GM18868 (cell line): ENCODE results near the gene LMBRD2.
"Not testable (repeated sequence)": the region's sequence is repeated elsewhere in the genome, so short reads cannot be mapped to it uniquely, and the experiment has no call there.

ENCODE experiments used
- ATAC-seq: cut with Tn5 transposase; IDR thresholded peaks from one replicate; pipeline ENCODE4 v1.9.1; 2021; ENCODE audit warnings: mild to moderate bottlenecking, moderate library complexity; ENCODE audit not compliant: unreplicated experiment

The LMBRD2 gene

GRCh38 chr5:36151434-36152323 lies at the start of gene LMBRD2, which contains the start of gene SKP2:
TSS of gene LMBRD2 (minus strand) at chr5:36151887. CDS start at chr5:36143349, 8,538 bp downstream.
TSS of gene SKP2 (plus strand) at chr5:36152111. CDS start at chr5:36152263, 152 bp downstream.
- peak; percentile 98 for ATAC-seq

- ATAC-seq: no peak
These were observed 48.8 kb upstream of the LMBRD2 start for GRCh38 chr5:36200513-36200912.

GRCh38 chr5:36199620-36200019 lies 47.9 kb upstream of the LMBRD2 start:
- ATAC-seq: no peak

- ATAC-seq: not testable (repeated sequence)
These were observed 47.1 kb upstream of the LMBRD2 start for GRCh38 chr5:36198783-36199182.

- no peak for ATAC-seq
These were observed 46.6 kb upstream of the LMBRD2 start for GRCh38 chr5:36198281-36198680.

- no peak for ATAC-seq
These were observed 42.1 kb upstream of the LMBRD2 start for GRCh38 chr5:36193746-36194145.

- not testable (repeated sequence) for ATAC-seq
These were observed 32.7 kb upstream of the LMBRD2 start for GRCh38 chr5:36184408-36184807.

- no peak for ATAC-seq
These were observed 30.1 kb upstream of the LMBRD2 start for GRCh38 chr5:36181774-36182173.

- no peak for ATAC-seq
These were observed 29.1 kb upstream of the LMBRD2 start for GRCh38 chr5:36180556-36181350.

GRCh38 chr5:36179950-36180349 lies 28.3 kb upstream of the LMBRD2 start:
- ATAC-seq: no peak

- no peak for ATAC-seq
These were observed 26.8 kb upstream of the LMBRD2 start for GRCh38 chr5:36178524-36178890.

GRCh38 chr5:36177715-36178523 lies 26.2 kb upstream of the LMBRD2 start:
- ATAC-seq: no peak

GRCh38 chr5:36177154-36177553 lies 25.5 kb upstream of the LMBRD2 start:
- peak; percentile 98 for ATAC-seq

- ATAC-seq: no peak
These were observed 23.4 kb upstream of the LMBRD2 start for GRCh38 chr5:36175043-36175442.

- ATAC-seq: no peak
These were observed 22.4 kb upstream of the LMBRD2 start for GRCh38 chr5:36174119-36174518.

GRCh38 chr5:36173426-36173825 lies 21.7 kb upstream of the LMBRD2 start:
- ATAC-seq: no peak

- ATAC-seq: no peak
These were observed 20.9 kb upstream of the LMBRD2 start for GRCh38 chr5:36172599-36172998.

- ATAC-seq: no peak
These were observed 19.2 kb upstream of the LMBRD2 start for GRCh38 chr5:36170832-36171424.

GRCh38 chr5:36168737-36169136 lies 17.1 kb upstream of the LMBRD2 start:
- no peak for ATAC-seq

- no peak for ATAC-seq
These were observed 12.8 kb upstream of the LMBRD2 start for GRCh38 chr5:36164461-36164860.
